Amygdala (tissue), 56 donors: ENCODE data around the gene PTPA.
"Not testable (repeated sequence)": the region's sequence is repeated elsewhere in the genome, so short reads cannot be mapped to it uniquely, and the experiment has no call there.

ENCODE experiments used
- DNase-seq, 56 donors: peaks; one replicate each; lab custom pipeline; 2025; lab: John Stamatoyannopoulos, UW

The PTPA gene

DNA sequence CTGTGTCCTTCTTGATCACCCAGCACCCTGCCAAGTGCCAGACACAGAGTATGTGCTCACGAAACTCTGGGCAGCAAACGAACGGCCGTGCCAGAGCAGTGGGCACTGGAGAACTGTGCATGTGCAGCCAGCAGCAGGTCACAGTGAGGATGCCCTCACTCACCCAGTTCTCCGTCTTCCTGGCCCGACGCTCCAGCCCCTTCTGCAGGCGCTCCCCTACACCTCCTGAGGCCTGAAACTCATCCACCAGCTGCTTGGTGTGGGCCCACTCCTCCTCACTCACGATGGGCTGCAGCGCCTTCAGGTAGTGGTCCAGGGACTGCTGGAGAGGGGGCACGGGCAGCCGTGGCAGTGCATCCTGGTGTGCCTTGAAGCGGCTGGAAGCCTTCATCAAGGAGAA lies 3.6 kb upstream of the PTPA start:
- DNase-seq: no peak

GRCh38 chr9:129108083-129108804 lies 3.0 kb upstream of the PTPA start:
- no peak for DNase-seq

DNA sequence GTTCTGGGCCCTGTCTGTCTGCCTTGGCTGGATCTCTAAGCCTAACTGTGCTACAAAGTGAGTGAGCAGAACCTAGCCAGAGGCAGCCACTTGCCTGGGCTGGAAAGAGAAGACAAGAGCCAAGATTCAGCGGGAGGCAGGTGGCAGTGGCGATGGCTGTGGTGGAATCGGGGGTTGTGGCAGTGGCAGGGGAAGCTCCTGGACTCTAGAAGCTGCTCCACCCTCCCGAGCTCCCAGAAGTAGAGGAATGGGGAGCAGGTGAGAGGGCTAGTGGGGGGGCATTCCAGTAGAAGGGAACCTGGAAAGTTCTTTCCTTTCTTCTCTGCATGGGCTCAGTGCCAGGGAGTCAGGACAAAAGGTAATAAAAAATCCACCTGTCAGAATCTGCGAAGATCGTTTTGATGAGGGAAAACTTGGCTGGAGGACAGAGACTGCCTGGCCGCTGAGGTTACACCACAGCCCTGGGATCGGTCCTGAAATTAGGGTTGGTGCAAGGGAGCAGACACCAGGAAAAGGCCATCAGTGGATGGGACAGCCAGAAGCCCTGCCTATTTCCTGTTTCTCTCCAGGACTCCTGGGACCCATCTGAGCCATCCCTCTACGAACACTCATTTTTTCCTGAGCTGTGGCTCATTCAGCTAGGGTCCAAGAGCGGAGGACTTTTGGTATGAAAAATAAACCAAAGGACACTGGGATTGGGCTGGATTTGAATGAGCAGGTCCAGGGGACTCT lies 2.2 kb upstream of the PTPA start:
- DNase-seq: no peak

GRCh38 chr9:129109537-129109903 lies 1.7 kb upstream of the PTPA start:
- DNase-seq: no peak

DNA sequence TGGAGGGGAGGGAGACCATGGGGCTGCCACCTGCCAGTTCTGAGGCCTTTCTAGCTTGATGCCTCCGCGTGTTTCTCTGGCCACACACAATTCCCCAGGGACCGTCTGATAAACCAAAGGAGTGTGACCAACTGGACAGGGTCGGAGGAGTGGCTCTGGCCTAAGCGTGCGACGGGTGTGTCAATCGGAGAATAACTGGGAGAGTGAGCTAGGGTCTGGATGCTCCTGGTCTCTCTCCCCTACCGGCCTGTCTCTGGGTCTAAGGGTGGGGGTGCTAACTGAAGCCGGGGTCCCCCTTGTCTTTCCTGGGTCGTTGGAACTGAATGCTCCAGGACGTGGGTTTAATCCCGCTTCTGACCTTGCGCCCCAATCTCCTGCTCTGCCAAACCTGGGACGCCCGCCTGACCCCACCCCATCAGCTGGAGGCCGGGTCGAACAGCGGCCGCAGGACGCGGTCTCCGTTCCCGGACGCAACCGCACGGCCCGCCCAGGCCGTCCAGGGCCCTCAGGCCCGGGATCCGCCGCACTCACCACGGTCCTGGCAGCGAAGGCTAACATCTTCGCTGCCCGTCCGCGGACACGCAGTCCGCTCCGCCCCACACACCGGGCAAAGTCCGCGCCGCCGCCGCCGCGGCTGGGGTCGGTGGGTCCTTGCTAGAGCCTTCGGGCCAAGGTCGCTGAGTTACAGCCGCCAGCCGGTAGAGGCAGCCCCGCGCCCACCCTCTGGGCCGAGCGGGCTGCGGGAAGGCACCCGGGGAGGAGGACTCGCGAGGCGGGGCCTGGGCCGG lies 1.1 kb upstream of the PTPA start:
- peak in 3 of 56 donors; percentile 34 to 47 (median 46) for DNase-seq

- peak in 29 of 56 donors; percentile 18 to 74 (median 43) for DNase-seq
These were observed 425 bp downstream of the PTPA start for GRCh38 chr9:129111528-129112151.

DNA sequence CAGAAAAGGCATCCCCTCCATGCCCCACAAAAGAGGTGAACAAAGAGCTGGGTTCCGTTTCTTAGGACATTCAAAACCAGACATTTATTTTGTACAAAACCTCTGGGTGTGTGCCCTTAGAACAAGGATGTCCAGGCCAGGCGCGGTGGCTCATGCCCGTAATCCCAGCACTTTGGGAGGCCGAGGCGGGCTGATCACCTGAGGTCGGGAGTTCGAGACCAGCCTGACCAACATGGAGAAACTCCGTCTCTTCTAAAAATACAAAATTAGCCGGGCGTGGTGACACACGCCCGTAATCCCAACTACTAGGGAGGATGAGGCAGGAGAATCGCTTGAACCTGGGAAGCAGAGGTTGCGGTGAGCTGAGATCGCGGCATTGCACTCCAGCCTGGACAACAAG lies 1.3 kb downstream of the PTPA start:
- DNase-seq: not testable (repeated sequence)

DNA sequence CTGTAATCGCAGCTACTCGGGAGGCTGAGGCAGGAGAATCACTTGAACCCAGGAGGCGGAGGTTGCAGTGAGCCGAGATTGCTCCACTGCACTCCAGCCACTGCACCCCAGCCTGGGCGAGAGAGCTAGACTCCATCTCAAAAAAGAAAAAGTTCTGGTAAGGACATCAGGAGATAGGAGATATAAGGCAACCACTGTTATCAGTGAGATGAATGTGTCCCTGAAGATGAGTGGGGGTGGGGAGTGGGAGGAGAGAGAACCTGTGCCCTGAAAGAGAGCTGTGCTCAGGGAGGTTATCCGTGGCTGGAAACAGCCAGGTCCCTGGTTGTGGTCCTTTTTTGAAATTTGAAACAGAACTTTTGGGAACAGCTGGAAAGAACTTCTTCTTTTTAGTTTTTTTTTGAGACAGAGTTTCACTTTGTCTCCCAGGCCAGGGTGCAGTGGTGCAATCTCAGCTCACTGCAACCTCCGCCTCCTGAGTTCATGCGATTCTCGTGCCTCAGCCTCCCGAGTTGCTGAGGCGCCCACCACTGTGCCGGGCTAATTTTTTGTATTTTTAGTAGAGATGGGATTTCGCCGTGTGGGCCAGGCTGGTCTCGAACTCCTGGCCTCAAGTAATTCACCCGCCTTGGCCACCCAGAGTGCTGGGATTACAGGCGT lies 2.6 kb downstream of the PTPA start:
- DNase-seq: no peak

GRCh38 chr9:129118799-129119198 lies 7.6 kb downstream of the PTPA start:
- no peak for DNase-seq

DNA sequence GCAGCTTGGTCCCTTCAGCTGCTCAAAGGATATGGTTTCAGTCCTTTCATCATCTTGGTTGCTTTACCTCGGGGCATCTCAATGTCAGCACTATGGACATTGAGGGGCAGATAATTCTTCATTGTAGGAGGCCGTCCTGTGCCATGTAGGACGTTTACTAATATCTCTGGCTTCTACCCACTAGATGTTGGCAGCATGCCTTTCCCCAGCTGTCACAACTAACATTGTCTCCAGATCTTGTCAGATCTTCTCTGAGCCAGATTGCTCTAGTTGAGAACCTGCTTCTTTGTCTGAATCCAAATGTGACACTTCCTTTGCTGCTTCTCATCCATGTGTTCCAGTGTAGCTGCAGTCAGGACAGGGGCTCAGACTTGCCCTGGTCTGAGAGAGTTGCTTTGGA lies 10.3 kb downstream of the PTPA start:
- DNase-seq: peak in 29 of 56 donors; percentile 13 to 82 (median 40)

DNA sequence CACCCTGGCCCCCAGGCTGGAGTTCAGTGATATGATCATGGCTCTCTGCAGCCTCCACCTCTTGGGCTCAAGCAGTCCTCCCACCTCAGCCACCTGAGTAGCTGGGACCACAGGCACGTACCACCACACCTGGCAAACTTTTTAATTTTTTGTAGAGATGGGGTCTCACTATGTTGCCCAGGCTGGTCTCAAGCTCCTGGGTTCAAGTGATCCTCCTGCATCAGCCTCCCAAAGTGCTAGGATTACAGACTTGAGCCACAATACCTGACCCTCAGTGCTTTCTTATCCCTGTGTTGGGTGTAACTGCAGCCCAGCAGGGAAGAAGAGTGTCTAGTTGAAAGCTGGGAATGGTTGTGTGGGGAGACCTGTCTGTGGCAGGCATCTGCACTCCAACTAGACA lies 10.9 kb downstream of the PTPA start:
- no peak for DNase-seq

- not testable (repeated sequence) for DNase-seq
These were observed 11.8 kb downstream of the PTPA start for GRCh38 chr9:129122976-129123375.

GRCh38 chr9:129124506-129125069 lies 13.4 kb downstream of the PTPA start:
- no peak for DNase-seq

- no peak for DNase-seq
These were observed 14.3 kb downstream of the PTPA start for GRCh38 chr9:129125478-129125877.

GRCh38 chr9:129126749-129127618 lies 15.8 kb downstream of the PTPA start:
- DNase-seq: peak in 15 of 56 donors; percentile 9 to 63 (median 37)

DNA sequence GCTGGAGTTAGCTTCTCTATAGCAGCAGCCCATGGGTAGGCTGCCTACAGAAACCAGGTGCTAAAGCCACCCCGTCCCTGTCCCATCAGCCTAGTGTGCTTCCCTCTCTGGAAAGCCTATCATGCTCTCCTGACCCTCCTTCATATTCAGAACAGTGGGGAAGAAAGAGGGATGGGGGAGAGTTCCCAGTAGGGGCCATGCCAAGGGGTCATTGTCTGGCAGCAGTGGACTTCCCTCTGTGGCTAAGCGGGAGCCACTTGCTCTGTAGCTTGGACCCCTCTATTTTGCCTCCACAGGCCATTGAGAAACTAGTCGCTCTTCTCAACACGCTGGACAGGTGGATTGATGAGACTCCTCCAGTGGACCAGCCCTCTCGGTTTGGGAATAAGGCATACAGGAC lies 17.5 kb downstream of the PTPA start:
- DNase-seq: no peak

- DNase-seq: not testable (repeated sequence)
These were observed 19.1 kb downstream of the PTPA start for GRCh38 chr9:129130271-129130670.

DNA sequence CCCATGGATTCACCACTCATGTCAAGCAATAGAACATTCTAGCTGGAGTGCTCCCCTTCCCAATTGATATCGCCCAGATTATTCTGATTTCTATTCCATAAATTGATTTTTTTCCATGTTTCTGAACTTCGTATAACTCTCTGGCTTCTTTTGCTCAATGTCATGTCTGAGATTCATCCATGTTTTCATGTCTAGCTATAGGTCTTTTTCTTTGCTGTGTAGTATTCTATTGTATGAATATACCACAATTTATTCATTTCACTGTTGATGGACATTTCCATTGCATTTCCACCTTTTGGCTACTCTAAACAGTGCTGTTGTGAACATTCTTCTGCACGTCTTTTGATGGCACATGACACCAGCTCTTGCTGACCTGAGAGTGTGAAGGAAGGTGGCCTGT lies 19.6 kb downstream of the PTPA start:
- no peak for DNase-seq
